ENCODE data around the gene KIF21B.

Gene KIF21B

DNA sequence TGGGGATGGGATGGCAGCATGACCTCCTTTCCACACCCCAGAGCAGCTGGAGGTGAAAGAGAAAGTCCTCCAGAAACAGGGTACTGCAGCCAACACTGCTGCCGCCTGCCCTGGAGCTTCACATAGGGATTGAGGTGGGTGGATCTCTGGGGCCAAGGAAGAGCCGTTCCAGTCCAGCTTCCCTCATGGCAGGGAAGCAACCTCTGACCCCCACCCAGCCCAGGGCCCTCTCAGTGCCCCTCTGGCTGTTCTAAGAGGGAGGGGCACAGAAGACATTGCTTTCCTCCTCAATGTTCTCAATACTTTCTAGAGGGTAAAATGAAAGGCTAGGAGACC lies 5.7 kb downstream of the KIF21B start:
- DNase-seq, result no peak

GRCh38 chr1:201016943-201017827 lies 6.3 kb downstream of the KIF21B start:
- DNase-seq, result no peak

GRCh38 chr1:201016211-201016651 lies 7.3 kb downstream of the KIF21B start:
- DNase-seq, result no peak

DNA sequence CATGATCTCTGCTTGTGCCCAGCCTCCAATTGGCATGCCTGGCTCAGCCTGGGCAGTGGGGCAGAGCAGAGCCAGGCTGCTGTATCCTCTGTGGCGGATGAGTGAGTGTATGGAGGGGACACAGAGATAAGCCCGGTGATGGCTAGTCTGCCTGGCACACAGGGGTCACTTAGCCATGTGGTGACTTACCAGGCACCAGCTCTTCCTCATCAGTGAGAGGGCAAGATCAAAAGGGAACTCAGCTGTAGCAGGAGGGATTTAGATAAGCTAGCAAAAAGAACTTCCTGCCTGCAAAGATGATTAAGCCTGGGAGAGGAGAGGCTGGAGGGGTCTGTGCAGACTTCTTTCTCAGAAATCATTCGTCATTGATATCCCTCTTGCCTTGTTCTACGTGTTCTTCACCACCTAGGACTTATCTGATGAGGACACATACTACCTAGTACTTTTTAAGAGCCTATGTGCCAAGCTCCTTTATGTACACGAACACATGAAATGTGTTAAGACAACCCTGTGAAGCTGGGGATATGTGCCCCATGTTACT lies 7.9 kb downstream of the KIF21B start:
- DNase-seq, result no peak

GRCh38 chr1:201014816-201015200 lies 8.7 kb downstream of the KIF21B start:
- DNase-seq, result no peak

DNA sequence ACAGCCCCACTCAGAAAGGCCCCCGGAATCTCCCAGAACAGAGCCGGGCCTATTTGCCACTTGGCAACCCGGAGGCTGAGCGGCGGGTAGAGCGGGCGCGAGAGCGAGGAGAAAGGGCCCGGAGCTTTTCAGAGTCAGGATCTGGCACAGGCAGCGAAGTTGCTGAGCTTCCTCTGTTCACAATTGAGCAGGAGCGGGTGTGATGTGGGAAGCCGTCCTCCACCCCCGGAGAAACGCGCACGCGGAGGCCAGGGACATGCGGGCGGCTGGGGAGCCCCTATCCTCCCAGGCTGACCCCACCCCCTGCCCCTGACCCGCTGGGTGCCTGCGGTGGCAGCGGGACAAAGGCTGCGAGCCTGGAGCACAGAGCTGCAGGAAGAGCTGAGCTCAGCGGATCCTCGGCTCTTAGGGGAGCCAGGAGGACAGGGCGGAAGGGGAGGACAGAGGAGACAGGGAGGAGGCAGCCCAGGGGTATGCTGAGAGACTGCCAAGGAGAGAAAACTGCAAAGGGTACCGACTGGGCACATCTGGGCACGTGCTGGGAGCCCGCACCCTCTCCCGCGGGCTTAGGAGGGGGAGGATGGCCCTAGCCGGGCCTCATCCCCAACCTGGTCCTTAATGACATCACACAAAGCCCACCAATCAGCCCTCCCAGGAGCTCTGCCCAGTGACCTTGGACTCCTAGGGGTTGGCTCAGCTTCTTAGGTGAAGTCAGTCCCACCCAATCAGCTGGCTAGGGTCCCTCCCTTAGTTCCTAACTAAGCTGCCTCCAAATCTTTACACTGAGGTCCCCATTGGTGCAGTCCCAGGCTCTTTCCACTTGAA lies 9.3 kb downstream of the KIF21B start:
- no peak for DNase-seq

DNA sequence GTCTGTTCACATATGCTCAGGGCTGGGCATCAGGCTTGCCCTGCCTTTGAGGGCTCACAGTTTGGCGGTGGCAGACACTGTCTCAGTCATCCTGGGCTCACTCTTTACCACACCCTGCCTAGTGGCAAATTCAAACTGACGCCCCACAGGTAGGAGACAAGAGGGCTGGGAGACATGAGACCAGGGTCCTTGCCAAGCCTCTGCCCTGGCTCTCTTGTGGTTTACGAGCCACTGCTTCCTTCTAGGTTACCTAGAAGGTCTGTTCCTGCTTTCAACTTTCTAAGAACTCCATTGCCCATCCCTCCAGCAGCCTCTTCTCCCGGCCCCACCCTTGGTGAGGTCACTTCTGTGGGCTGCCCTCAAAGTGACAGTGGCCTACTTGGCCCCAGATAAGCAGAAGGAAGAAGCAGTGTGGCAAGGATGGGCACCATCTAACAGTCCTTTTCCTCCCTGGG lies 10.5 kb downstream of the KIF21B start:
- no peak for DNase-seq

GRCh38 chr1:201011616-201012015 lies 11.9 kb downstream of the KIF21B start:
- DNase-seq, result no peak

DNA sequence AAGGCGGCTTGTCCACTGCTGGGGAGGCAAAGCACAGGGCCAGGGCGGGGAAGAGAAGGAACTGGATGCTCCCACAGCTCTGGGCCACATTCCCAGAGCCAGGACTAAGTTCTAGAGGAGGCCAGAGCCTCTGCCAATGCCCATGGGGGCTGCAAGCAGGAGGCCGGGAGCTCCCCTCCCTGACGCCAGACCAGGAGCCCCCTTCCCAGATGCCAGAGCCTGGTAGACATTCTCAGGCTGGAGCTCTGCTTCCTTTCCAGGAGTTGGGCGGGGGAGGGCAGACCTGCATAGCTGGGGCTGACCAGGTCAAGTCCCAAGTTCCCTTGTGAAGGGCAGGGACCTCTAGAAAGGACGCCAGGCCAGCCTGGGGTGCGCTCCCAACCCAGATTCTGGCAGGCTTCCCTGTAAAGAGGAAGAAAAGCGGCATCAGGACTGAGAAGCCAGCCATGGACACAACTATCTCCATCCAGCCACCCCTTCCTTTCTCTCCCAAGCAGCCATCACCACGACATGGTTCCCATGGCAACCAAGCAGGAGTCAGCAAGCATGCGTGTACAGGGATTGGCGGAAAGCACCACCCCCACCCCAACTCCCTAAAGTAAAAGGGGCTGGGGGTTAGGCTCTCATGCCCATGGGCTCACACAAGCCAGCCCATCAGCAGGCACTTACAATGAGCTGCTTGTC lies 13.4 kb downstream of the KIF21B start:
- DNase-seq, result no peak

DNA sequence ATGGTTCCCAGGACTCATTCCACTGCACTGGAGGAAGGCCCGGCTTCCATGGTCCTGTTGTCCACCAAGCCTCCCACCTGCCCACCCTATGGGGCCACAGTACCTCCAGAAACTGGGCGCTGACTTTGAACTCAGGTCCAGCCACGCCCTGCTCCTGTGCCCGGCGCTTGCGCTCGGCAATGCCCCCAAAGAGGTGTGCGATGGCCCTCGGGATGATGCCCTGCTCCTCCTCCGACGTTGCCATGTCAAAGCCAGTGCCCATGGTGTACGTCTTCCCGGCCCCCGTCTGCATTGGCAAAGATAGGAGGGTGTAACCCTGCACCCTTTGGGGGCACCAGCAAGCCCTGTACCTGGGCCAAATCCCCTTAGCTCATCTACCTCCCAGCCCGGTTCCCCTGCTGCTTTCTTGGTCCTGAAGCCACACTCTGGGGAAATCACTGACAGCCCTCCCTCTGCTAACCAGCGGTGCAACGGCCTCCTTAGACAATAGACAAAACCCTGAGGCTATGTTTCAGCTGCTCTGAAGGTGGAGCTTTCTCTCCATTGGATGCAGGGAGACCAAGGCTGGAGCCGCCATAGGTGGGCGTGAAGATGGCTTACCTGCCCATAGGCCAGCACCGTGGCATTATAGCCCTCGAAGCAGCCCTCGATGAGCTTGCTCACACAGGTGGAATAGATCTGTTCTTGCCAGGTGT lies 14.7 kb downstream of the KIF21B start:
- DNase-seq, result no peak

DNA sequence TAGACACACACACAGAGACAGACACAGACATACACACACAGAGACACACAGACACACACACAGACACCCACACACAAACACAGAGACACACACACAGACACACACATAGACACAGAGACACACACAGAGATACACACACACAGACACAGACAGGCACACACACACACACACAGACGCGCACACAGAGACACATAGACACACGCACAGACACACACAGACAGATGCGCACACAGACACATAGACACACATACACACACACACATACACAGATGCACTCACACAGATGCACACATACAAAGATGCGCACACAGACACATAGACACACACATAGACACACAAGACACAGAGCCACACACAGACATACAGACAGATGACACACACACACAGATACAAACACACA lies 16.0 kb downstream of the KIF21B start:
- DNase-seq, result no peak

DNA sequence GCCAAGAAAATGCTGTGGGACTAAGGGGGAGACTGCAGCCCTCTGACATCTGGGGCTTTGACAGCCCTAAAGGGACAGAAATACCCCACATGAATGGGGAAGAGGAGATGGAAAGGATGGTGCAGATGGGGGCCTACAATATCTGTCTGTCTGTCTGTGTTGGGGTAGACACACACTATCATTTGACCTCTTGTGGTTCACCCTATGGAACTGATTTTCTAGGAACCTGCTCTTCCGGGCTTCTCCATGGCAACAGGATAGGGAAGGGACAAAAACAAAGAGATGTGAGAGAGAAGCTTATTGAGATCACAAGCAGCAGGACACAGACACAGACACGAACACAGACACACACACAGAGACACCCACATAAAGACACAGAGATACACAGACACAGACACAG lies 17.1 kb downstream of the KIF21B start:
- DNase-seq, result no peak

DNA sequence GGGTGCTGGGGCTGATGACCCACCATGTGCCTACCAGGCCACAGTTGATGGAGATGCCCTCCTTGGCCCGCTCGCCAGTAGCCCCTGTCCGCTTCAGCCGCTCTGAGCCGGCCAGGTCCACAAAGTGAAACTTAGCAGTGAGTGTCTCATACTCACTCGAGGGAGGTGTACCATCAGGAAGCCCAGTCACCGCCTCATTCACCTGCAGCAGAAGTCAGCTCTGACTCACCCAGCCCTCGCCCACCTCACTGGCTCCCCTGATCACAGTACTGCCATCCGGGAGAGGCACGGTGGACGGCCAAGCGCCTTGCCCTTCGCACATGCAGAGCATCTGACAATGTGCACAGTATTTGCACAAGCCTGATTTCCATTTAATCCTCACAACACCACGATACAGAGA lies 18.8 kb downstream of the KIF21B start:
- DNase-seq, result no peak

DNA sequence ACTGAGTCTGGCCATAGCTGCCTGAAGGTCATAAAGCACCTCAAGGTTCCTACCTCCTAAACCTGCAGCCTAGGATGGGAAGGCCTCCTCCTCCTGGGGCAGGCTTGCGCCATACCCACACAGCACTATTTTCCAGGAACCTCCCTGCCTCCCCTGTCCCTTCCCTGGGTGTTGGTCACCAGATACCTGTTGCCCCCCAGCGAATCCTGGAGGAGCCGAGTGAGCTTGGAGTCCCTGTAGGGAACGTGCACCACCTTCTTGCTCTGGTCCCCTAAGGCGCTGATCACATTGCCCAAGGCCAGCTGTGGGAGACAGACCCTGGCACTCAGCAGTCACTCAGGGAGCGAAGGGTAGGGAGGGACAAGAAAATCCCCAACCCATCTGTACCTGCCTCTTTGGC lies 19.4 kb downstream of the KIF21B start:
- DNase-seq, result no peak

DNA sequence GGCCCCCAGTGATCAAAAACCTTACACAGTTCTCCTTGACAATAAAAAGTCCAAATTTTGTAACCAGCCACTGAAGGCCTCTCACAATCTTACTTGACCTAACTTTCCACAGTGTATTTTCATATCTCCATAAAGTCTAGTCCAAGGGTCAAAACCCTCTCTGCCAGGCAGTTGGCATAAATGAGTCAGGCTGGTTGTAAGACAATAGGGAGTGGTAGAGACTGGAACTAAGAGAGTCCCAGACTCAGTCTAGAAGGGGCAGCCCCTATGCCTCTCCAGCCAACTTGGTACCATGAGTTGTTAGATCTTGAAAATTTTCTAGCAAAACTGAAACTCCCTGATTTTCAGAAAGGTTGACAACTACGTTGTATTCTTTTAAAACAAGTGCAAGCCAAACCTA lies 21.0 kb downstream of the KIF21B start:
- DNase-seq, result no peak

DNA sequence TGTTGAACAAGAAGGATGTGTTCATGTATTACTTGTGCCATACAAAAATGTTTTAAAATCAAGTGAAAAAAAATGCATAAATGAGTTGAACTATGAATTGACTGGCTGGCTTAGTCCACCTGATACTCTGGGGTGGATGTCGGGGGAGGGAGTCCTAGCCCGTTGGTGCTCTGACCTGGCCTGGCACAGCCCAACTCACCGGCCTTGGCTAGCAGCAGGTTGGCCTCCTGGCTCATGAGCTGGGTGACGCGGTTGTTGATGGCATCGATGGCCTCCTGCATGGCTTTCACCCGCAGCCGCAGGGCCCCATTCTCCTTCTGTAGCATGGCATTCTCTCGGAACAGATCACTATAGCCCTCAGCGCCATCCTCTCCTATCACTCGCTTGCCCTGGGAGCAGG lies 21.6 kb downstream of the KIF21B start:
- DNase-seq, result no peak

GRCh38 chr1:201000391-201000790 lies 23.1 kb downstream of the KIF21B start:
- no peak for DNase-seq

GRCh38 chr1:200999667-201000066 lies 23.8 kb downstream of the KIF21B start:
- no peak for DNase-seq

GRCh38 chr1:200998323-200998722 lies 25.2 kb downstream of the KIF21B start:
- no peak for DNase-seq

DNA sequence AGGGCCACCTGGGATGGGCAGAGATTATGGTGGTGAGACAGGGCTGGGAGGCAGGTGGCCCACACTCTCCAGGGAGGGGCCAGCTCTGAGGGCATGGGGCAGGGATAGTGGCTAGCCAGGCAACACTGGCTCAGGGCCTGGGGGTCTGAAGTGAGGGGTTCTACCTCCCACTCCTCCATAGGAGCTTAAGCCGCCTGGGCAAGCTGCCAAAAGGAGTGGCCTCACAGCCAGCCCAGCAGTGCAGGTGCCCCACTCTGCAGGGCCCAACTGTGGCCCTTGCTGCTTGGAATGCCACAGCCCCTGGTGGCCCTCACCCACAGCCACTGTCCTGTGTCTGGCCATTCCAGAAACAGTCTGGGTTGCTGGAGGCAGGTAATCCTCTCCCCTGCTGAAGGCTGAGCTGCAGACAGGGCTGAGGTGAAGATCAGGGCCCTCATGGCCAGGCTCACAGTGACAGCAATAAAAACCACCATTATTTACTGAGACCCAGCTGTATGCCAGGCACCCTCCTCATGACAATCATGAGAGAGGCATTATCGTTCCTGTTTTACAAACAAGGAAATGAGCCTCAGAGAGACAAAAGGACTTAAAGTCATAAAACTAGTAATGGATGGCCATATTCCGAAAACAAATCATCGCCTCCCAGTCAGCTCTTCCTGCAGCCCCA lies 31.0 kb downstream of the KIF21B start:
- DNase-seq, result no peak

GRCh38 chr1:200991097-200991614 lies 32.4 kb downstream of the KIF21B start:
- no peak for DNase-seq

GRCh38 chr1:200990114-200990513 lies 33.4 kb downstream of the KIF21B start:
- DNase-seq, result no peak

Data from NCI-H1930 (cell line).